ENCODE data around the gene ACOX3. TPM values are rescaled to one million over a fixed set of nuclear protein-coding genes. Genes with fewer than 3 reads are reported as not detected.

Gene ACOX3
- total RNA-seq, 1 experiment from 2014 or later, result 24.1 TPM

- peak; percentile 52 for DNase-seq (ENCODE audit: low read depth)
Measured at GRCh38 chr4:8468746-8469535, 28.4 kb upstream of the ACOX3 start.

GRCh38 chr4:8467016-8467415 lies 26.5 kb upstream of the ACOX3 start:
- no peak for DNase-seq (ENCODE audit: low read depth)

- no peak for DNase-seq (ENCODE audit: low read depth)
Measured at GRCh38 chr4:8465615-8466611, 25.4 kb upstream of the ACOX3 start.

GRCh38 chr4:8464381-8464780 lies 23.9 kb upstream of the ACOX3 start:
- no peak for DNase-seq (ENCODE audit: low read depth)

- DNase-seq (ENCODE audit: low read depth), result no peak
Measured at GRCh38 chr4:8463811-8464210, 23.3 kb upstream of the ACOX3 start.

- DNase-seq (ENCODE audit: low read depth), result no peak
Measured at GRCh38 chr4:8461616-8462015, 21.1 kb upstream of the ACOX3 start.

GRCh38 chr4:8461086-8461485 lies 20.6 kb upstream of the ACOX3 start:
- no peak for DNase-seq (ENCODE audit: low read depth)

- no peak for DNase-seq (ENCODE audit: low read depth)
Measured at GRCh38 chr4:8459867-8460445, 19.4 kb upstream of the ACOX3 start.

- no peak for DNase-seq (ENCODE audit: low read depth)
Measured at GRCh38 chr4:8457646-8458252, 17.2 kb upstream of the ACOX3 start.

GRCh38 chr4:8453957-8454356 lies 13.4 kb upstream of the ACOX3 start:
- no peak for DNase-seq (ENCODE audit: low read depth)

GRCh38 chr4:8451440-8452182 lies 11.1 kb upstream of the ACOX3 start:
- DNase-seq (ENCODE audit: low read depth), result no peak

- DNase-seq (ENCODE audit: low read depth), result no peak
Measured at GRCh38 chr4:8446122-8446521, 5.6 kb upstream of the ACOX3 start.

GRCh38 chr4:8443801-8444200 lies 3.3 kb upstream of the ACOX3 start:
- DNase-seq (ENCODE audit: low read depth), result no peak

GRCh38 chr4:8442596-8443358 lies 2.3 kb upstream of the ACOX3 start:
- no peak for DNase-seq (ENCODE audit: low read depth)

- no peak for DNase-seq (ENCODE audit: low read depth)
Measured at GRCh38 chr4:8441499-8442091, 1.1 kb upstream of the ACOX3 start.

- DNase-seq (ENCODE audit: low read depth), result no peak
Measured at GRCh38 chr4:8439914-8440491, 520 bp downstream of the ACOX3 start.

GRCh38 chr4:8439168-8439567 lies 1.4 kb downstream of the ACOX3 start:
- DNase-seq (ENCODE audit: low read depth), result no peak

GRCh38 chr4:8438743-8439142 lies 1.8 kb downstream of the ACOX3 start:
- no peak for DNase-seq (ENCODE audit: low read depth)

- DNase-seq (ENCODE audit: low read depth), result no peak
Measured at GRCh38 chr4:8437281-8437680, 3.2 kb downstream of the ACOX3 start.

- DNase-seq (ENCODE audit: low read depth), result no peak
Measured at GRCh38 chr4:8435656-8436121, 4.8 kb downstream of the ACOX3 start.
